K562 (cell line): ENCODE data around the gene TMA7B. TPM values are rescaled to one million over a fixed set of nuclear protein-coding genes. Genes with fewer than 3 reads are reported as not detected.

Experiments
- BRF2 ChIP-seq: IDR thresholded peaks from 3 replicates; pipeline ENCODE4 v1.6.1; 2011; ENCODE audit warnings: borderline replicate concordance, mild to moderate bottlenecking; ENCODE audit not compliant: insufficient read length, insufficient read depth
- CHD1 ChIP-seq: fragments of 200-600 bp; sonication (generic); IDR thresholded peaks from one replicate; pipeline ENCODE4 v1.6.1; 2012; ENCODE audit warnings: mild to moderate bottlenecking, moderate library complexity, low read length, inconsistent platforms
- CTBP1 ChIP-seq: fragments of 450-650 bp; IDR thresholded peaks from 2 replicates; pipeline ENCODE4 v1.6.1; 2016; ENCODE audit warnings: borderline replicate concordance
- ETV6 ChIP-seq, 3 experiments: fragments of 150-350 bp in 1 of 3; sonication (generic) in 1 of 3; formaldehyde crosslinking in 1 of 3; IDR thresholded peaks; 2 replicates each; pipeline versions ENCODE4 v1.6.1 to v1.8.0; 2014 to 2022; ENCODE audit warnings: borderline replicate concordance in 2 of 3, low read depth in 2 of 3, antibody characterized with exemption in 1 of 3, low read length in 1 of 3, mild to moderate bottlenecking in 1 of 3, missing genetic modification reagents in 1 of 3
- FIP1L1 ChIP-seq: fragments of 200-400 bp; formaldehyde crosslinking; IDR thresholded peaks from 2 replicates; pipeline ENCODE4 v1.6.1; 2018; ENCODE audit warnings: mild to moderate bottlenecking, low read depth, low read length; ENCODE audit not compliant: poor library complexity, severe bottlenecking
- FOXO4 ChIP-seq: fragments of 450-650 bp; formaldehyde crosslinking; IDR thresholded peaks from 2 replicates; pipeline ENCODE4 v1.4.0; 2020; ENCODE audit warnings: mild to moderate bottlenecking, moderate library complexity
- HDAC1 ChIP-seq, 2 experiments: fragments of 450-650 bp; IDR thresholded peaks; 2 replicates each; pipeline ENCODE4 v1.6.1; 2016 to 2017; ENCODE audit warnings: inconsistent platforms in 1 of 2, mild to moderate bottlenecking in 1 of 2, moderate library complexity in 1 of 2
- HNRNPUL1 ChIP-seq: fragments of 200-400 bp; formaldehyde crosslinking; IDR thresholded peaks from 2 replicates; pipeline ENCODE4 v1.6.1; 2017; ENCODE audit warnings: low read length
- HOXB6 ChIP-seq: fragments of 250-450 bp; sonication (Bioruptor Pico); IDR thresholded peaks from 2 replicates; pipeline ENCODE4 v1.5.1; 2022; ENCODE audit warnings: mild to moderate bottlenecking, borderline replicate concordance
- L3MBTL2 ChIP-seq: fragments of 450-650 bp; IDR thresholded peaks from 2 replicates; pipeline ENCODE4 v1.6.1; 2016; ENCODE audit warnings: mild to moderate bottlenecking, moderate library complexity
- MED1 ChIP-seq: sonication (generic); formaldehyde crosslinking; IDR thresholded peaks from 2 replicates; pipeline ENCODE4 v1.8.1; 2023; ENCODE audit warnings: missing genetic modification reagents, borderline replicate concordance
- MYBL2 ChIP-seq, 2 experiments: fragments of 450-650 bp in 1 of 2; sonication (generic) in 1 of 2; formaldehyde crosslinking in 1 of 2; IDR thresholded peaks; 2 replicates each; pipeline versions ENCODE4 v1.6.1 to v1.8.1; 2017 to 2022; ENCODE audit warnings: borderline replicate concordance in 1 of 2, inconsistent platforms in 1 of 2, low read depth in 1 of 2, mild to moderate bottlenecking in 1 of 2, missing genetic modification reagents in 1 of 2, moderate library complexity in 1 of 2
- NCOA4 ChIP-seq: fragments of 450-650 bp; IDR thresholded peaks from 2 replicates; pipeline ENCODE4 v1.6.1; 2018; ENCODE audit warnings: mild to moderate bottlenecking; ENCODE audit not compliant: partially characterized antibody
- NUFIP1 ChIP-seq: fragments of 450-650 bp; IDR thresholded peaks from 2 replicates; pipeline ENCODE4 v1.6.1; 2018; ENCODE audit not compliant: partially characterized antibody
- PHB2 ChIP-seq: fragments of 450-650 bp; IDR thresholded peaks from 2 replicates; pipeline ENCODE4 v1.6.1; 2017; ENCODE audit warnings: low read depth
- PHTF2 ChIP-seq: fragments of 250-450 bp; sonication (Bioruptor Pico); IDR thresholded peaks from 2 replicates; pipeline ENCODE4 v1.5.0; 2021; ENCODE audit warnings: mild to moderate bottlenecking
- PML ChIP-seq: IDR thresholded peaks from 2 replicates; pipeline ENCODE4 v1.6.1; 2012; ENCODE audit warnings: low read length, inconsistent platforms
- PREB ChIP-seq: sonication (generic); formaldehyde crosslinking; IDR thresholded peaks from 2 replicates; pipeline ENCODE4 v1.8.1; 2023; ENCODE audit warnings: mild to moderate bottlenecking, missing genetic modification reagents
- RAD51 ChIP-seq: fragments of 450-650 bp; IDR thresholded peaks from 2 replicates; pipeline ENCODE4 v1.7.1; 2016; ENCODE audit warnings: low read depth, mild to moderate bottlenecking, borderline replicate concordance
- RBM17 ChIP-seq: fragments of 200-400 bp; formaldehyde crosslinking; IDR thresholded peaks from 2 replicates; pipeline ENCODE4 v1.6.1; 2017; ENCODE audit warnings: low read depth, mild to moderate bottlenecking, low read length, borderline replicate concordance
- RBM22 ChIP-seq: fragments of 200-400 bp; formaldehyde crosslinking; IDR thresholded peaks from 2 replicates; pipeline ENCODE4 v1.6.1; 2018; ENCODE audit warnings: low read length, low read depth; ENCODE audit not compliant: poor library complexity, severe bottlenecking
- SNIP1 ChIP-seq: fragments of 450-650 bp; IDR thresholded peaks from 2 replicates; pipeline ENCODE4 v1.7.1; 2017; ENCODE audit warnings: low read depth, mild to moderate bottlenecking
- TCF7L2 ChIP-seq: fragments of 150-350 bp; IDR thresholded peaks from 2 replicates; pipeline ENCODE4 v1.6.1; 2016; ENCODE audit warnings: low read depth, mild to moderate bottlenecking, low read length, moderate library complexity
- ZBTB17 ChIP-seq: fragments of 450-650 bp; formaldehyde crosslinking; IDR thresholded peaks from 2 replicates; pipeline ENCODE4 v1.4.0; 2020; ENCODE audit warnings: mild to moderate bottlenecking
- ZNF311 ChIP-seq: fragments of 250-450 bp; sonication (Bioruptor Pico); IDR thresholded peaks from 2 replicates; pipeline ENCODE4 v1.4.0; 2020; ENCODE audit warnings: mild to moderate bottlenecking, moderate library complexity
- ZNF507 ChIP-seq: conservative IDR thresholded peaks from 2 replicates; pipeline ENCODE4 v1.6.1; 2017; ENCODE audit warnings: missing genetic modification characterization, missing compliant biosample characterization
- ZNF584 ChIP-seq: fragments of 200-800 bp; sonication (Bioruptor generic); IDR thresholded peaks from 2 replicates; pipeline ENCODE4 v1.6.1; 2016; ENCODE audit warnings: low read depth, mild to moderate bottlenecking, missing genetic modification characterization, missing compliant biosample characterization
- ZNF668 ChIP-seq: fragments of 250-450 bp; sonication (Bioruptor Pico); IDR thresholded peaks from 2 replicates; pipeline ENCODE4 v1.8.0; 2022; ENCODE audit warnings: mild to moderate bottlenecking, inconsistent platforms
- polyA plus RNA-seq, 8 experiments: library from polyadenylated mRNA; depleted of rRNA in 4 of 8; stranded (reverse) in 5 of 8; unstranded in 3 of 8; fragments of >200 nt; fragmentation: Nextera tagmentation in 2 of 8; fragmentation: Illumina TruSeq in 1 of 8; extraction: Ambion mirVana in 2 of 8; extraction: Trizol in 1 of 8; gene quantifications; 2 replicates each; pipeline versions ENCODE4 v1.2.1 to v1.2.3, GENCODE V29; 2011 to 2014; ENCODE audit warnings: inconsistent platforms in 1 of 8, missing spikeins in 1 of 8
- total RNA-seq, 7 experiments: library from RNA; depleted of rRNA in 6 of 7; stranded (reverse); fragments of >200 nt in 6 of 7; fragmentation: Illumina TruSeq in 2 of 7; extraction: Trizol in 2 of 7; gene quantifications; 2 replicates each; pipeline versions ENCODE4 v1.2.1 to v1.2.3, GENCODE V29; 2011 to 2021; ENCODE audit warnings: low replicate concordance in 1 of 7

The TMA7B gene
- total and polyA plus RNA-seq, 9 of the 15 experiments (the other 6 are each of a cell fraction or from before 2014, with no cell fraction given): 5.6 to 14.2 (median 11.8) TPM

- TF ChIP-seq HDAC1 (IDR thresholded peaks at IDR 0.05) (peak in 1 of 2 experiments; percentile 62; a peak in 1 of 4 replicates), MYBL2 (IDR thresholded peaks at IDR 0.05; ENCODE audit: low read depth) (no peak), MYBL2 (CRISPR knock-in tag; IDR thresholded peaks at IDR 0.05; ENCODE audit: borderline replicate concordance) (no peak), ZNF584 (CRISPR knock-in tag) (no peak), HNRNPUL1 (no peak), PHTF2 (no peak), ZNF311 (no peak), TCF7L2 (no peak), FIP1L1 (no peak), NCOA4 (no peak), ZNF507 (tag) (no peak), NUFIP1 (no peak), HOXB6 (CRISPR knock-in tag) (no peak), FOXO4 (CRISPR knock-in tag) (no peak), CHD1 (no peak), BRF2 (no peak), RAD51 (no peak), ZNF668 (no peak), PREB (CRISPR knock-in tag) (no peak), ZBTB17 (CRISPR knock-in tag) (no peak), PHB2 (no peak), MED1 (CRISPR knock-in tag) (no peak), SNIP1 (no peak), PML (peak; percentile 46; the same call in 1 of the 2 replicates), RBM17 (no peak), CTBP1 (peak; percentile 99), RBM22 (no peak), ETV6 (IDR thresholded peaks at IDR 0.05; ENCODE audit: borderline replicate concordance in 1 of 2, low read depth in 2 of 2, low read length in 1 of 2) (no peak), ETV6 (CRISPR knock-in tag; IDR thresholded peaks at IDR 0.05; ENCODE audit: borderline replicate concordance) (no peak), L3MBTL2 (no peak)
Observed at GRCh38 chr22:39965748-39966147, 5.6 kb downstream of the TMA7B start (continued).
